Measurements from ENCODE around the gene F7. TPM values are rescaled to one million over a fixed set of nuclear protein-coding genes. Genes with fewer than 3 reads are reported as not detected.
"Not testable (repeated sequence)": the region's sequence is repeated elsewhere in the genome, so short reads cannot be mapped to it uniquely, and the experiment has no call there.

Gene F7
- total RNA-seq, 3 donors from 2014 or later (not counting 1 experiment from before 2014, with no cell fraction given), result 0.25 to 0.91 TPM; not detected in 1

- TF ChIP-seq, protein P1, sequence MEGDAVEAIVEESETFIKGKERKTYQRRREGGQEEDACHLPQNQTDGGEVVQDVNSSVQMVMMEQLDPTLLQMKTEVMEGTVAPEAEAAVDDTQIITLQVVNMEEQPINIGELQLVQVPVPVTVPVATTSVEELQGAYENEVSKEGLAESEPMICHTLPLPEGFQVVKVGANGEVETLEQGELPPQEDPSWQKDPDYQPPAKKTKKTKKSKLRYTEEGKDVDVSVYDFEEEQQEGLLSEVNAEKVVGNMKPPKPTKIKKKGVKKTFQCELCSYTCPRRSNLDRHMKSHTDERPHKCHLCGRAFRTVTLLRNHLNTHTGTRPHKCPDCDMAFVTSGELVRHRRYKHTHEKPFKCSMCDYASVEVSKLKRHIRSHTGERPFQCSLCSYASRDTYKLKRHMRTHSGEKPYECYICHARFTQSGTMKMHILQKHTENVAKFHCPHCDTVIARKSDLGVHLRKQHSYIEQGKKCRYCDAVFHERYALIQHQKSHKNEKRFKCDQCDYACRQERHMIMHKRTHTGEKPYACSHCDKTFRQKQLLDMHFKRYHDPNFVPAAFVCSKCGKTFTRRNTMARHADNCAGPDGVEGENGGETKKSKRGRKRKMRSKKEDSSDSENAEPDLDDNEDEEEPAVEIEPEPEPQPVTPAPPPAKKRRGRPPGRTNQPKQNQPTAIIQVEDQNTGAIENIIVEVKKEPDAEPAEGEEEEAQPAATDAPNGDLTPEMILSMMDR (IDR thresholded peaks at IDR 0.05), result no peak
- ATAC-seq, result no peak
Measured at GRCh38 chr13:113077953-113078901, 27.4 kb upstream of the F7 start.

GRCh38 chr13:113078902-113079780 is 26.4 kb upstream of the F7 start:
- Mint-ChIP-seq H3K27ac (no peak overlapping the region), H3K9me3 (no peaks in the 10 kb centered on the region), H3K36me3 (no peaks in the 10 kb centered on the region), H3K4me1 (no peaks in the 10 kb centered on the region), H3K4me3 (no peak overlapping the region), H3K27me3 (ENCODE audit: low read depth in 2 of 2) (no peaks in the 10 kb centered on the region)
- ATAC-seq (no peak), DNase-seq (no peak)
- 90% methylated on average over 25 of the region's 27 CpGs for WGBS (ENCODE audit: insufficient coverage)
- TF ChIP-seq, protein P1 (IDR thresholded peaks at IDR 0.05), result no peak
- Histone ChIP-seq H3K27ac (ENCODE audit: low read length) (no peak overlapping the region), H3K36me3 (ENCODE audit: control insufficient read depth, insufficient read depth, low read length) (no peaks in the 10 kb centered on the region), H3K9me3 (ENCODE audit: control insufficient read depth, insufficient read depth, low read length) (no peaks in the 10 kb centered on the region), H3K27me3 (ENCODE audit: control insufficient read depth, insufficient read depth, low read length) (no peaks in the 10 kb centered on the region), H3K4me3 (ENCODE audit: low read length) (no peak overlapping the region), H3K4me1 (ENCODE audit: control insufficient read depth, insufficient read depth, low read length) (no peaks in the 10 kb centered on the region)
- intact Hi-C loops (cut with micrococcal nuclease), result no loop called here

More at GRCh38 chr13:113077953-113078901, 27.4 kb upstream of the F7 start:
- Histone ChIP-seq H3K36me3 (ENCODE audit: control insufficient read depth, insufficient read depth, low read length) (no peaks in the 10 kb centered on the region), H3K27me3 (ENCODE audit: control insufficient read depth, insufficient read depth, low read length) (no peaks in the 10 kb centered on the region), H3K9me3 (ENCODE audit: control insufficient read depth, insufficient read depth, low read length) (no peaks in the 10 kb centered on the region), H3K4me1 (ENCODE audit: control insufficient read depth, insufficient read depth, low read length) (no peaks in the 10 kb centered on the region), H3K27ac (ENCODE audit: low read length) (no peak overlapping the region), H3K4me3 (ENCODE audit: low read length) (no peak overlapping the region)
- intact Hi-C loops (cut with micrococcal nuclease), result no loop called here
- H3K9me3 Mint-ChIP-seq, result no peaks in the 10 kb centered on the region
- 93% methylated on average over 42 of the region's 42 CpGs for WGBS (ENCODE audit: insufficient coverage)
- H3K27me3 Mint-ChIP-seq (ENCODE audit: low read depth in 2 of 2), result no peaks in the 10 kb centered on the region
- DNase-seq, result no peak
- H3K36me3 Mint-ChIP-seq, result no peaks in the 10 kb centered on the region
- no peak overlapping the region for H3K27ac Mint-ChIP-seq
- no peaks in the 10 kb centered on the region for H3K4me1 Mint-ChIP-seq
- no peak overlapping the region for H3K4me3 Mint-ChIP-seq

GRCh38 chr13:113079781-113080080 is 25.9 kb upstream of the F7 start:
- WGBS (ENCODE audit: insufficient coverage), result 71% methylated on average over 6 of the region's 9 CpGs
- not testable (repeated sequence) for H3K4me3 Mint-ChIP-seq

DNA sequence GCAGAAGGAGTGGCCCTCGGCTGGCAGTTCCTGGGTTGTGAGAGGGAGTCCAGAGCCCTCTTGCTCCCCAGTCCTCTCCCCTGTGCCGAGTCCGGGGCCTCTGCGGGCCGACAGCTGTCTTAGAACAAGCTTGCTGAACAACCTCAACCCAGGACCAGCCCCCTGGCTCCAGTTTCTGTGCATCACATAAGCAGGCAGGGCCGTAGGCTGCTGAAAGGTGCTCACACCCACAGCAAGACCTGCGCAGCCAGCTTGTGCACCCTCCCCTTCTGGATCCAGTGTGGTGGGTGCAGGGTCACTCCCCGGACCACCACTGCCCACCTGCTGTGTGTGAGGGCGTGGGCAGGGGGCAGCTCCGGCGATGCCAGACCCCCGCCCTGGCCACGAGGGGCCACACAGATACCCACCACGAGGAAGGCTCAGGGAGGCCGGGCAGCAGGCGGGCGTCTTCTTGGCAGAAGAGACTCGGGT is 25.2 kb upstream of the F7 start:
- TF ChIP-seq, protein P1 (IDR thresholded peaks at IDR 0.05), result no peak
- no peaks in the 10 kb centered on the region for H3K9me3 ChIP-seq (ENCODE audit: control insufficient read depth, insufficient read depth, low read length)
- intact Hi-C loops (cut with micrococcal nuclease), result no loop called here
- DNase-seq, result no peak
- no peak overlapping the region for H3K27ac ChIP-seq (ENCODE audit: low read length)
- no peaks in the 10 kb centered on the region for H3K36me3 ChIP-seq (ENCODE audit: control insufficient read depth, insufficient read depth, low read length)
- H3K27ac Mint-ChIP-seq, result no peak overlapping the region
- H3K4me1 Mint-ChIP-seq, result no peaks in the 10 kb centered on the region
- no peaks in the 10 kb centered on the region for H3K27me3 Mint-ChIP-seq (ENCODE audit: low read depth in 2 of 2)
- no peaks in the 10 kb centered on the region for H3K9me3 Mint-ChIP-seq
- H3K4me1 ChIP-seq (ENCODE audit: control insufficient read depth, insufficient read depth, low read length), result no peaks in the 10 kb centered on the region
- H3K4me3 ChIP-seq (ENCODE audit: low read length), result no peak overlapping the region
- H3K27me3 ChIP-seq (ENCODE audit: control insufficient read depth, insufficient read depth, low read length), result no peaks in the 10 kb centered on the region
- H3K36me3 Mint-ChIP-seq, result no peaks in the 10 kb centered on the region
- no peak for ATAC-seq
- 90% methylated on average over 18 of the region's 18 CpGs for WGBS (ENCODE audit: insufficient coverage)
- no peak overlapping the region for H3K4me3 Mint-ChIP-seq

More at GRCh38 chr13:113079781-113080080, 25.9 kb upstream of the F7 start:
- H3K27me3 Mint-ChIP-seq (ENCODE audit: low read depth in 2 of 2); H3K36me3 ChIP-seq (ENCODE audit: control insufficient read depth, insufficient read depth, low read length); ATAC-seq; H3K9me3 ChIP-seq (ENCODE audit: control insufficient read depth, insufficient read depth, low read length); H3K9me3 Mint-ChIP-seq; H3K27ac Mint-ChIP-seq; H3K4me3 ChIP-seq (ENCODE audit: low read length); intact Hi-C loops (cut with micrococcal nuclease); H3K27me3 ChIP-seq (ENCODE audit: control insufficient read depth, insufficient read depth, low read length); H3K4me1 Mint-ChIP-seq; H3K4me1 ChIP-seq (ENCODE audit: control insufficient read depth, insufficient read depth, low read length); H3K27ac ChIP-seq (ENCODE audit: low read length); DNase-seq; H3K36me3 Mint-ChIP-seq: not testable (repeated sequence)
